Testis (tissue), 3 donors: ENCODE measurements around the gene TNFRSF8. TPM values are rescaled to one million over a fixed set of nuclear protein-coding genes. Genes with fewer than 3 reads are reported as not detected.
A peak's percentile ranks its signal among the peaks of the same experiment; 100 is the strongest.
"Not testable (repeated sequence)": the region's sequence is repeated elsewhere in the genome, so short reads cannot be mapped to it uniquely, and the experiment has no call there.

Experiments used
- DNase-seq: peaks from one replicate; pipeline ENCODE4 v3.0.0-alpha.2; 2019
- H3K27ac ChIP-seq, 2 donors: fragments of 200-600 bp; sonication (generic); one replicate each; pipeline ENCODE4 v1.5.1; 2019
- H3K27me3 ChIP-seq: fragments of 200-600 bp; sonication (generic); one replicate; pipeline ENCODE4 v1.5.1; 2019
- H3K36me3 ChIP-seq: fragments of 200-600 bp; sonication (generic); one replicate; pipeline ENCODE4 v1.5.1; 2017; ENCODE audit warnings: low read depth; ENCODE audit errors: missing control alignments
- H3K4me1 ChIP-seq: fragments of 200-600 bp; sonication (generic); one replicate; pipeline ENCODE4 v1.5.1; 2019
- H3K4me3 ChIP-seq, 2 donors: fragments of 200-600 bp; sonication (generic); one replicate each; pipeline ENCODE4 v1.5.1; 2017 to 2019
- H3K9me3 ChIP-seq: fragments of 200-600 bp; sonication (generic); one replicate; pipeline ENCODE4 v1.5.1; 2017
- POLR2A ChIP-seq: fragments of 450-650 bp; IDR thresholded peaks from one replicate; pipeline ENCODE4 v1.6.1; 2017; ENCODE audit warnings: antibody characterized with exemption, mild to moderate bottlenecking, moderate library complexity
- WGBS, 2 donors: methylation state at CpG; one replicate each; pipeline ENCODE4 v1.1.5; 2018; 5-methylcytosine and 5-hydroxymethylcytosine counted together
- intact Hi-C: fragments of 100-400 bp; cut with DNase I; formaldehyde crosslinking; loops from one replicate; pipeline ENCODE4 v1.15.1; 2023; ENCODE audit warnings: low total_unique reads
- polyA plus RNA-seq: library from polyadenylated mRNA; stranded (reverse); fragments of 350-450 nt; fragmentation: Illumina TruSeq; extraction: RNeasy Lipid Tissue Mini Kit (QIAGEN cat#74804); gene quantifications from one replicate; pipeline ENCODE4 v1.2.3, GENCODE V29; 2014; ENCODE audit warnings: low read depth, low replicate concordance; ENCODE audit not compliant: insufficient read depth
- total RNA-seq, 2 donors: library from RNA; depleted of rRNA; stranded (reverse); fragments of >200 nt; gene quantifications; one replicate each; pipeline ENCODE4 v1.2.3, GENCODE V29; 2016
- TF ChIP-seq, protein P1 (sequence below), 3 experiments: fragments of 450-650 bp in 2 of 3; fragments of 200-600 bp in 1 of 3; sonication (generic) in 1 of 3; IDR thresholded peaks; one replicate each; pipeline ENCODE4 v1.5.1; 2016 to 2019; ENCODE audit warnings: antibody characterized with exemption in 3 of 3, mild to moderate bottlenecking in 2 of 3, moderate library complexity in 1 of 3

TNFRSF8 gene
- total and polyA plus RNA-seq, 3 donors from 2014 or later, result 5.0 to 6.9 (median 5.4) TPM

DNA sequence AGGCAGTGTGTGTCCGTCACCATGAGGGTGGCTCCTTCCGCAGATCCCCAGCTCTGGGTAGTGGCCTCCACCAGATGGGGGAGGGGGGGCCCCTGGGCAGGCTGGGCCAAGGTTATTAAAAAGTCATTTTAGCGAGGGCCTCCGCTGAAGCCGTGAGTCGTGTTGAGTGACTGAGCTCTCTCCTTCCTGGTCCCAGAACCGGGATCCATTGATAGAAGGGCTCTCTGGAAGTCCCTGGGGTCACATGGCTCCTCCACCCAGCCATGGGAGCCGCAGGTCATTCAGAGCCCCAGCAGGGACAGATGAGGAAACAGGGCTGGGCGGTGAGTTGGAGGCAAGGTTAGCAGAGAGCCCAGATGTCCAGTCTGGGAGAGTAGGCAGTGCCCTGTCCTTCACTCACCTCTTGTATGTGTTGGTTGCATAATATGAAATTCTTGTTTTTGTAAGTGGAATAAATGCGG is 30.9 kb upstream of the TNFRSF8 start:
- H3K27ac ChIP-seq, result no peak overlapping the region
- no peak overlapping the region for H3K4me3 ChIP-seq
- no peak for DNase-seq
- 73 to 88% methylated on average over 6 to 10 of the region's 10 CpGs for WGBS, 2 donors
- TF ChIP-seq, protein P1, sequence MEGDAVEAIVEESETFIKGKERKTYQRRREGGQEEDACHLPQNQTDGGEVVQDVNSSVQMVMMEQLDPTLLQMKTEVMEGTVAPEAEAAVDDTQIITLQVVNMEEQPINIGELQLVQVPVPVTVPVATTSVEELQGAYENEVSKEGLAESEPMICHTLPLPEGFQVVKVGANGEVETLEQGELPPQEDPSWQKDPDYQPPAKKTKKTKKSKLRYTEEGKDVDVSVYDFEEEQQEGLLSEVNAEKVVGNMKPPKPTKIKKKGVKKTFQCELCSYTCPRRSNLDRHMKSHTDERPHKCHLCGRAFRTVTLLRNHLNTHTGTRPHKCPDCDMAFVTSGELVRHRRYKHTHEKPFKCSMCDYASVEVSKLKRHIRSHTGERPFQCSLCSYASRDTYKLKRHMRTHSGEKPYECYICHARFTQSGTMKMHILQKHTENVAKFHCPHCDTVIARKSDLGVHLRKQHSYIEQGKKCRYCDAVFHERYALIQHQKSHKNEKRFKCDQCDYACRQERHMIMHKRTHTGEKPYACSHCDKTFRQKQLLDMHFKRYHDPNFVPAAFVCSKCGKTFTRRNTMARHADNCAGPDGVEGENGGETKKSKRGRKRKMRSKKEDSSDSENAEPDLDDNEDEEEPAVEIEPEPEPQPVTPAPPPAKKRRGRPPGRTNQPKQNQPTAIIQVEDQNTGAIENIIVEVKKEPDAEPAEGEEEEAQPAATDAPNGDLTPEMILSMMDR (IDR thresholded peaks at IDR 0.05), result no peak
- no peak for TF ChIP-seq POLR2A
- peaks cover 16% of the 10 kb centered on the region for H3K4me1 ChIP-seq
- H3K27me3 ChIP-seq, result no peaks in the 10 kb centered on the region
- H3K9me3 ChIP-seq, result no peaks in the 10 kb centered on the region
- no peaks in the 10 kb centered on the region for H3K36me3 ChIP-seq
- intact Hi-C loops, result no loop called here

DNA sequence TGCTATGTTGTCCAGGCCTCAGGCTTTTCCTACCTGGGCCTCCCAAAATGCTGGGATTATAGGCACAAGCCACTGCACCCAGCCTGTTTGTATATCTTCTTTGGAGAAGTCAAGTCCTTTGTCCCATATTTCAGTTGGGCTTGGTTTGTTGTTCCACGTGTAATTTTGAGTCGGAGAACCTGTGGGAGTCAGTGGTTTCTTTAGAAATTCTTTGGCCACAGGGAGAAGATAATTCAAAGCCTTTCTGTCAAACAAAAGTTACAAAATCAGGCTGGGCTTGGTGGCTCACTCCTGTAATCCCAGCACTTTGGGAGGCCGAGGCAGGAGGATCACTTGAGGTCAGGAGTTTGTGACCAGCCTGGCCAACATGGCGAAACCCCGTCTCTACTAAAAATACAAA is 29.7 kb upstream of the TNFRSF8 start:
- peak overlapping the region in 1 of 2 donors; percentile 23 for H3K27ac ChIP-seq
- intact Hi-C loops, result not testable (repeated sequence)

DNA sequence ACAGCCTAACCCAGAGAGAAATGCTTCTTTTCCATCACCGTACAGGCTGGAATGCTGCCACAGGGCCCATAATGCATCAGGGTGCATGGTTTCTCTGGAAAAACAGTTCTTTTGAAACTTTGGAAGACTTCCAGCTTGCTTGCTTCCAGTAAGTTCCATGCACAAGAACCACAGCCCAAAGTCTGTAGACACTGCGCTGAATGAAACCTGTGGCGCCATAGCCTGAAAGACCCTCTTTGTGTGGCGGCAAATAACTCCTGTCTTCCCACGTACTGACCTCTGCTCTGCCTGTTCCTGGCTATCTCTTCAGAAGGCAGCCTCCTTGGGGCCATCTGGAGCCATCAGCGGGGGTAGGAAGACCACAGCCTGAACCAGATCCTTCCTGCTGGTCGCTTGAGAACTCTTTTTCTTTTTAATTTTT is 28.7 kb upstream of the TNFRSF8 start:
- Histone ChIP-seq H3K27ac (peak overlapping the region; percentile 23 to 56), H3K4me3 (no peak overlapping the region), H3K36me3 (no peaks in the 10 kb centered on the region), H3K4me1 (peaks cover 16% of the 10 kb centered on the region), H3K27me3 (no peaks in the 10 kb centered on the region), H3K9me3 (no peaks in the 10 kb centered on the region)
- 33 to 38% methylated on average over 7 of the region's 7 CpGs for WGBS, 2 donors
- intact Hi-C loops, result no loop called here
- TF ChIP-seq, protein P1 (IDR thresholded peaks at IDR 0.05), result no peak
- no peak for TF ChIP-seq POLR2A
- DNase-seq, result peak; percentile 67

More for the DNA sequence above, 29.7 kb upstream of the TNFRSF8 start:
- not testable (repeated sequence) for H3K4me3 ChIP-seq, H3K36me3 ChIP-seq, DNase-seq, H3K27me3 ChIP-seq, H3K9me3 ChIP-seq
- 69 to 77% methylated on average over 5 of the region's 5 CpGs for WGBS, 2 donors
- H3K4me1 ChIP-seq, result peaks cover 16% of the 10 kb centered on the region

DNA sequence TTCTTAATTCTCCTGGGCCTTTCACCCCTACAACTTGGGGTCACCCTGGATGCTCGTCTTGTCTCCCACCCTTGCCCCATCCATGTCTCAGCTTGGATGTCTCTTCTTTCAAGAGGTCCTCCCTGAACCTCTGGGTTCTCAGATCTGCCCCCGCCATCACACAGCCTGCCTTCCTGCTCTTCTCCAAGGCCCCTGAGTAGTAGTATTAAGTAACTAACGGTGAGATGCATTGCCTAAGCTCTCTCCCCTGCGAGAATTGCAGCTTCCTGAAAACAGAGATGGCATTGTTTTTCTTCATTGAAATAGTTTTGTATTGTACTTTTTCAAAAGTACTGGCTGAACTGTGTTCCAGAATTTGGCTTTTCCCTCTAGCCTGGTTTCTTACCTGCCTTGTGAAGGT is 27.8 kb upstream of the TNFRSF8 start:
- intact Hi-C loops, result no loop called here
- WGBS, 2 donors, result 59 to 71% methylated on average over 4 of the region's 4 CpGs
- no peak for TF ChIP-seq POLR2A
- TF ChIP-seq, protein P1 (IDR thresholded peaks at IDR 0.05), result no peak
- no peak overlapping the region for H3K4me3 ChIP-seq
- no peaks in the 10 kb centered on the region for H3K27me3 ChIP-seq
- no peak for DNase-seq
- peaks cover 16% of the 10 kb centered on the region for H3K4me1 ChIP-seq
- H3K36me3 ChIP-seq, result no peaks in the 10 kb centered on the region
- peak overlapping the region; percentile 56 to 63 for H3K27ac ChIP-seq
- H3K9me3 ChIP-seq, result no peaks in the 10 kb centered on the region

DNA sequence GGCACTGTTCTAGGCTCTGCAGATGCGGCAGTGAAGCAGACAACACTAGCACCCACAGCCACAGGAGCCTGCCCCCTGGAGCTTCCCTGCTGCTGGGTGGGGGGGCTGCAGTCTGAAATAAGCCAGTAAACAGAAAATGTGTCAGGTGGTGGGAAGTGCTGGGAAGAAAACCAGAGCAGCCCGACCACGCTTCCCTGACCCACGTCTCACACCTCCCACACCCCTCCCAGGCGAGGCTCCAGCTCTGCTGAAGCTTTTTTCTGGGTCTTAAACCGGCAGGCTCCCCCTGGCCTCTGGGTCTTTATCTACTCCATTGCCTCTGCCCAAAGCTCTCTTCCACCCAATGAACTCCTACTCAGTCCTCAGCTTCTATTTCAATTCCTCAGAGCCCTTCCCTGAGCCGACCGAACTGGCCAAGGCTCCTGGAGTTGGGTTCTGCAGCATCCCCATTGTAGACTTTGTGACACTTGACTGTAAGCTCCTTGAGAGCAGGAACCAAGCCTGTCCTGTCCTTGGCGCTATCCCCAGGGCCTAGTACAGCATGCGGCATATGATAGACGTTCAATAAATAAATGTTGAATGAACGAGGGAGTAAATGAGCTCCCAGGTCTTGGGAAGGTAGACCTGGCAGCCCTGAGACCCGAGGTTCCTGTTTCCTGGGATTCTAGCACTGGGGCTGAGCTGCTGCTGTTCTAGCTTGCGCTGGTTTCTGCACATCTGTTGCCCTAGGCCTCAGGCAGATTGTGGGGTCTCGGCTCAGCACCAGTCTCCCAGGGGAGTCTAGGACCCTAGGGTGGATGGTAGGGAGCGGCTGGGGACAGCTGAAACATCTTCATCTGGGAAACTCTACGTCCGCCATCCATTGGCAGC is 25.4 kb upstream of the TNFRSF8 start:
- intact Hi-C loops, result no loop called here
- no peak for DNase-seq
- peaks cover 16% of the 10 kb centered on the region for H3K4me1 ChIP-seq
- TF ChIP-seq, protein P1 (IDR thresholded peaks at IDR 0.05), result no peak
- no peak for TF ChIP-seq POLR2A
- no peaks in the 10 kb centered on the region for H3K27me3 ChIP-seq
- H3K36me3 ChIP-seq, result no peaks in the 10 kb centered on the region
- H3K27ac ChIP-seq, result no peak overlapping the region
- H3K9me3 ChIP-seq, result no peaks in the 10 kb centered on the region
- WGBS, 2 donors, result 82 to 86% methylated on average over 17 to 18 of the region's 18 CpGs
- H3K4me3 ChIP-seq, result no peak overlapping the region
